Mesodermal cell (in vitro differentiated cells): ENCODE measurements around the gene ATP6V1B1.
A peak's percentile ranks its signal among the peaks of the same experiment; 100 is the strongest.

ENCODE experiments used
- H3K27ac ChIP-seq: 2 replicates; pipeline ENCODE4 v1.7.0; 2013; ENCODE audit warnings: mild to moderate bottlenecking, low read depth, low read length, moderate library complexity; ENCODE audit not compliant: severe bottlenecking
- H3K36me3 ChIP-seq: 2 replicates; pipeline ENCODE4 v1.7.1; 2013; ENCODE audit warnings: mild to moderate bottlenecking, low read length, moderate library complexity; ENCODE audit not compliant: control insufficient read depth, insufficient read depth
- H3K4me1 ChIP-seq: one replicate; pipeline ENCODE4 v1.7.1; 2013; ENCODE audit warnings: mild to moderate bottlenecking, low read length; ENCODE audit not compliant: insufficient read depth, control insufficient read depth, poor library complexity, severe bottlenecking
- H3K4me3 ChIP-seq: 2 replicates; pipeline ENCODE4 v1.7.0; 2013; ENCODE audit warnings: low read length, control low read depth, mild to moderate bottlenecking; ENCODE audit not compliant: insufficient read depth, poor library complexity, severe bottlenecking; ENCODE audit errors: extremely low read depth
- H3K9me3 ChIP-seq: 2 replicates; pipeline ENCODE4 v1.7.1; 2013; ENCODE audit warnings: mild to moderate bottlenecking, low read length, moderate library complexity; ENCODE audit not compliant: control insufficient read depth
- WGBS, 2 experiments: methylation state at CpG; one replicate each; pipeline ENCODE4 v1.1.5; 2013; ENCODE audit warnings: missing lambda C conversion rate in 2 of 2; ENCODE audit not compliant: insufficient coverage in 2 of 2; 5-methylcytosine and 5-hydroxymethylcytosine counted together

Gene ATP6V1B1

GRCh38 chr2:70892750-70893149 is 43.0 kb upstream of the ATP6V1B1 start:
- no peak overlapping the region for H3K4me3 ChIP-seq
- 29% methylated on average over 1 of the region's 5 CpGs; no CpG with 5 or more reads in 1 of the 2 experiments for WGBS, 2 experiments
- no peaks in the 10 kb centered on the region for H3K9me3 ChIP-seq
- H3K27ac ChIP-seq: no peak overlapping the region
- H3K4me1 ChIP-seq: peaks cover 13% of the 10 kb centered on the region
- no peaks in the 10 kb centered on the region for H3K36me3 ChIP-seq

- Histone ChIP-seq H3K36me3 (no peaks in the 10 kb centered on the region), H3K9me3 (no peaks in the 10 kb centered on the region), H3K4me1 (peaks cover 9% of the 10 kb centered on the region), H3K27ac (no peak overlapping the region), H3K4me3 (no peak overlapping the region)
- 27% methylated on average over 2 of the region's 2 CpGs; no CpG with 5 or more reads in 1 of the 2 experiments for WGBS, 2 experiments
These were observed 42.5 kb upstream of the ATP6V1B1 start for GRCh38 chr2:70893186-70893585.

- Histone ChIP-seq H3K4me3 (no peak overlapping the region), H3K9me3 (no peaks in the 10 kb centered on the region), H3K36me3 (no peaks in the 10 kb centered on the region), H3K27ac (no peak overlapping the region), H3K4me1 (no peaks in the 10 kb centered on the region)
- 71 to 77% methylated on average over 4 of the region's 4 CpGs for WGBS, 2 experiments
These were observed 40.9 kb upstream of the ATP6V1B1 start for GRCh38 chr2:70894765-70895164.

- Histone ChIP-seq H3K27ac (no peak overlapping the region), H3K4me3 (no peak overlapping the region), H3K9me3 (no peaks in the 10 kb centered on the region), H3K36me3 (no peaks in the 10 kb centered on the region), H3K4me1 (no peaks in the 10 kb centered on the region)
- 80% methylated on average over 1 of the region's 3 CpGs; no CpG with 5 or more reads in 1 of the 2 experiments for WGBS, 2 experiments
These were observed 40.5 kb upstream of the ATP6V1B1 start for GRCh38 chr2:70895249-70895648.

GRCh38 chr2:70895998-70896764 is 39.5 kb upstream of the ATP6V1B1 start:
- Histone ChIP-seq H3K4me1 (no peaks in the 10 kb centered on the region), H3K36me3 (no peaks in the 10 kb centered on the region), H3K4me3 (no peak overlapping the region), H3K27ac (no peak overlapping the region), H3K9me3 (no peaks in the 10 kb centered on the region)
- 8 to 19% methylated on average over 18 to 19 of the region's 25 CpGs for WGBS, 2 experiments

GRCh38 chr2:70896765-70897202 is 38.9 kb upstream of the ATP6V1B1 start:
- H3K27ac ChIP-seq: no peak overlapping the region
- no peaks in the 10 kb centered on the region for H3K36me3 ChIP-seq
- 4 to 7% methylated on average over 9 of the region's 16 CpGs for WGBS, 2 experiments
- peaks cover 5% of the 10 kb centered on the region for H3K4me1 ChIP-seq
- no peak overlapping the region for H3K4me3 ChIP-seq
- H3K9me3 ChIP-seq: no peaks in the 10 kb centered on the region

GRCh38 chr2:70897203-70897976 is 38.3 kb upstream of the ATP6V1B1 start:
- Histone ChIP-seq H3K9me3 (no peaks in the 10 kb centered on the region), H3K4me3 (no peak overlapping the region), H3K4me1 (peaks cover 5% of the 10 kb centered on the region), H3K27ac (no peak overlapping the region), H3K36me3 (no peaks in the 10 kb centered on the region)
- WGBS, 2 experiments: 1 to 3% methylated on average over 21 to 24 of the region's 35 CpGs

DNA sequence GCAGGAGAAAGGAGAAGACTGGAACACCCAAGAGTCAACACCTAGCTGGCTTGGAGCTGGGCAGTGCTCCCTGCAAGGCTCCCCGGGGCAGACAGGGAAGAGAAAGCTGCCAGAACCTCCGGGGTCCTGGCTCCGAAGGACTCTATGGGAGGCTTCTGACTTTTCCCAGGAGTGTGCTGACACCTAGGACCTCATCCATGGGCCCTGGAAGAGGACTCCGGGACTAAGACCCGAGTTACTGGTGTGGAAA is 37.8 kb upstream of the ATP6V1B1 start:
- WGBS, 2 experiments: 6 to 10% methylated on average over 3 to 5 of the region's 5 CpGs

DNA sequence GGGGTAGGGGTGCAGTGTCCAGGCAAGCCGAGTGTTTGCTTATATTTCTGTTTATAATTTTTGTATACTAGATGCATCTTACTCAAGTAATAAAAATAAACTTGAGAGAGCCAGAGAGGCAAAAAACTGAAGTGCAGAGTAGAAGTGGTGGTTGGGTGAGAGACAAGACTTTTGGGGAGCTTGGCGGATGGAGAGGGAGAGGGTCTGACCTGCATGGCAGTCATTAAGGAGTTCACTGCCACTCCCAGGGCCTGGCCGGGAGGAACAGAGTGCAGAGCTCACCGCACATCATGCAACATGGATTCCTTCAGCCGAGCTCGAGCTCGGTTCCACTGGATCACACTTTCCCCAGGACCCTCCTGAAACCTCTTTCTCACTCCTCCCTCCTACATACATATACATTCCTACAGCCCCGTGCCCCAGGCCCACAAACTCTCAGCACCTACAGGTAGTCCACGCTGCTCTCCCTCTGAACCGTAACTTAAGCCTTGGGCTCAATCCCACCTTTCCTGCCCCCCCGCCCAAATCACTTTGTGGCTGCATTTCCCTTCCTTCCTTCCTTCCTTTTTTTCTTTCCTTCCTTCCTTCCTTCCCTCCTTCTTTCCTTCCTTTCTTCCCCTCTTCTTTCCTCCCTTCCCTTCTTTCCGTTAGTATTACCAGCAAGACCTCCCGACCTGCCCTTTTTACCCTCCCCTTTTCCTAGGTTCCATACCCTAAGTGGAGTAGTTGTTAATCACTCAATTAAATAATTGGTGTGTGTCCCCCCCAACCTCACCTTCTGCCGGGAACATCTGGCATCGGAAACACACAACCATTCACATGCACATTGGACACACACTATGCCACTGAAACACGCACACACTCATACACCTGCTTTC is 37.1 kb upstream of the ATP6V1B1 start:
- no peaks in the 10 kb centered on the region for H3K36me3 ChIP-seq
- WGBS, 2 experiments: 2 to 6% methylated on average over 11 to 12 of the region's 16 CpGs
- peaks cover 5% of the 10 kb centered on the region for H3K4me1 ChIP-seq
- H3K9me3 ChIP-seq: no peaks in the 10 kb centered on the region
- no peak overlapping the region for H3K27ac ChIP-seq
- no peak overlapping the region for H3K4me3 ChIP-seq

More for the DNA sequence above, 37.8 kb upstream of the ATP6V1B1 start:
- Histone ChIP-seq H3K27ac (no peak overlapping the region), H3K9me3 (no peaks in the 10 kb centered on the region), H3K4me3 (no peak overlapping the region), H3K4me1 (peaks cover 5% of the 10 kb centered on the region), H3K36me3 (no peaks in the 10 kb centered on the region)

GRCh38 chr2:70901227-70902066 is 34.3 kb upstream of the ATP6V1B1 start:
- WGBS, 2 experiments: 1 to 2% methylated on average over 62 to 68 of the region's 79 CpGs
- no peak overlapping the region for H3K27ac ChIP-seq
- H3K9me3 ChIP-seq: no peaks in the 10 kb centered on the region
- H3K4me3 ChIP-seq: peak overlapping the region; percentile 37
- H3K4me1 ChIP-seq: peaks cover 5% of the 10 kb centered on the region
- no peaks in the 10 kb centered on the region for H3K36me3 ChIP-seq
